Lower leg skin (tissue), 3 donors: ENCODE results near the gene FDPS.

Experiments used
- CTCF ChIP-seq, 3 donors: fragments of 450-650 bp; IDR thresholded peaks; one replicate each; pipeline ENCODE4 v1.5.1; 2016; ENCODE audit warnings: antibody characterized with exemption in 3 of 3, mild to moderate bottlenecking in 3 of 3, moderate library complexity in 2 of 3
- POLR2A ChIP-seq, 2 donors: fragments of 450-650 bp; IDR thresholded peaks; one replicate each; pipeline ENCODE4 v1.6.1; 2016 to 2017; ENCODE audit warnings: antibody characterized with exemption in 2 of 2, mild to moderate bottlenecking in 1 of 2, moderate library complexity in 1 of 2

- TF ChIP-seq CTCF (IDR thresholded peaks at IDR 0.05): no peak
- TF ChIP-seq POLR2A (IDR thresholded peaks at IDR 0.05): no peak
These were observed 23.0 kb upstream of the FDPS start for GRCh38 chr1:155285631-155286044.
